Jurkat, Clone E6-1 (cell line): ENCODE measurements around the gene KDM7A.

ENCODE experiments used
- DNase-seq: peaks from one replicate; pipeline ENCODE4 v3.0.0-alpha.2; 2011; ENCODE audit warnings: low read depth, low spot score
- H3K4me3 ChIP-seq: 2 replicates; pipeline ENCODE4 v1.5.1; 2011; ENCODE audit warnings: mild to moderate bottlenecking, low read length, control low read depth, moderate library complexity

KDM7A gene

GRCh38 chr7:140042386-140042670 lies 134.5 kb downstream of the KDM7A start:
- no peak overlapping the region for H3K4me3 ChIP-seq
- no peak for DNase-seq

DNA sequence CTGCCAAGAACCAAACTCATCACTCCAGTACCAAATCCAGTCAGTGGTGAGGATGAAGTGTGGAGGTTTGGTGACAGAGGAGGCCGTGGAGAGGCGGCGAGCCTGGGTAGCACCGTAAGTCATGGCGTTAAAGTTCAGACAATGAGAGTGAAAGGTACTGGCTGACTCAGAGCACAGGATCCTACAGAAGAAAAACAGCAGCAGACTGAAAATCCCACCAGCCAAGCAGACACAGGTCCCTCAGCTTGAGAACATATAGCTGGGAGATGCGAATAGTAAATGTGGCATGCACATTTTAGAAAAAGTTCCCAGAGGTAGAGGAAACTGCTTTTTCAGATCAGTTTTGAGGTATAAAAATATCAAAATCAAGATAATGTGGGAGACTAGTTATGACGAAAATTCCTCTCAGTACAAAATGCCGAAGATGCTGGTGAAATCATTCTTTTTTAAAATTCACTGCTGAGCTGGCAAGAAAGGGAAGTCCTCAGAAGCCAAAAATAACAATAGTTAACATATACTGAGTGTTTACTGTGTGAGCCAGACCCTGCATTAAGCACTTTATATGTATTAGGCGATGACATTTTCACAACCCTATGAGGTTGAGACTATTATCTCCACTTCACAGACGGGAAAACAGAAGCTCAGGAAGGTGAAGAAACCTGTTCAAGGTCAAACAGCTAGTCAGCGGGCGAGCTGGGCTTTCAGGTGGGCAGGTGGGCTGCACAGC lies 135.0 kb downstream of the KDM7A start:
- no peak overlapping the region for H3K4me3 ChIP-seq
- no peak for DNase-seq

GRCh38 chr7:140039896-140040295 lies 136.9 kb downstream of the KDM7A start:
- H3K4me3 ChIP-seq: no peak overlapping the region
- no peak for DNase-seq

GRCh38 chr7:140039066-140039465 lies 137.7 kb downstream of the KDM7A start:
- no peak for DNase-seq

DNA sequence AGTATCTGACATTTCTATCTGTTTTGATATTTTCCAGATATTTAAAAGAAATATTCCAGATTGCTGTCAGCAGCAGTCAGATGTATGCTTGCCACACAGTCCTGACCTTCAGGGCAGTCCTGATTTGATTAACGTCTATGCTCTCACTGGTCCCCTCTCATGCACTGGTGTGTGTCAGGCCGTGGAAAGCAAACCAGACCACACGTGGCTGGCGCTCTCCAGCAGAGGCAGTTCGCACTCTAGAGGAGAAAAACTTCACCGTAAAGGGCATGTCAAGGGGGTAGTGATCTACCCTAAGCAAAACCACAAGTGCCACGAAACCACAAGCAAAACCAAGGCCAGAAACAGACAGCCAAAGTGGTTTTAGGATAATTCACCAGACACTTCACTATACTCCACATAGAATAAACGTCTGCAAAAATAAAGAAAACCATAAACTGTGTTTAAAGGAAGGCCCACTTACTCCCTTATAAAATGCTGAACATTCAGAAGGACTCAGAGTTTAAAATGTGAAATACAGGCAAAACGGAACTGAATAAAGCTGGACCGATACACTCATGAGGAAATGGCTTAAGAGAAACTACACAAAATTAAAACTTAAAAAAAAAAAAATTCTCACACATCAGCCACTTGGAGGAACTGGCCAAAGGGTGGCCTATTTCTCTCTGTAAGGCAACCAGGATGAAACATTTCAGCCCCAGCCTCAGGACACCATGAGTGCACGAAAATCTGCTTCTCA lies 140.4 kb downstream of the KDM7A start:
- H3K4me3 ChIP-seq: no peak overlapping the region
- DNase-seq: peak; percentile 62

More at GRCh38 chr7:140039066-140039465, 137.7 kb downstream of the KDM7A start:
- no peak overlapping the region for H3K4me3 ChIP-seq

DNA sequence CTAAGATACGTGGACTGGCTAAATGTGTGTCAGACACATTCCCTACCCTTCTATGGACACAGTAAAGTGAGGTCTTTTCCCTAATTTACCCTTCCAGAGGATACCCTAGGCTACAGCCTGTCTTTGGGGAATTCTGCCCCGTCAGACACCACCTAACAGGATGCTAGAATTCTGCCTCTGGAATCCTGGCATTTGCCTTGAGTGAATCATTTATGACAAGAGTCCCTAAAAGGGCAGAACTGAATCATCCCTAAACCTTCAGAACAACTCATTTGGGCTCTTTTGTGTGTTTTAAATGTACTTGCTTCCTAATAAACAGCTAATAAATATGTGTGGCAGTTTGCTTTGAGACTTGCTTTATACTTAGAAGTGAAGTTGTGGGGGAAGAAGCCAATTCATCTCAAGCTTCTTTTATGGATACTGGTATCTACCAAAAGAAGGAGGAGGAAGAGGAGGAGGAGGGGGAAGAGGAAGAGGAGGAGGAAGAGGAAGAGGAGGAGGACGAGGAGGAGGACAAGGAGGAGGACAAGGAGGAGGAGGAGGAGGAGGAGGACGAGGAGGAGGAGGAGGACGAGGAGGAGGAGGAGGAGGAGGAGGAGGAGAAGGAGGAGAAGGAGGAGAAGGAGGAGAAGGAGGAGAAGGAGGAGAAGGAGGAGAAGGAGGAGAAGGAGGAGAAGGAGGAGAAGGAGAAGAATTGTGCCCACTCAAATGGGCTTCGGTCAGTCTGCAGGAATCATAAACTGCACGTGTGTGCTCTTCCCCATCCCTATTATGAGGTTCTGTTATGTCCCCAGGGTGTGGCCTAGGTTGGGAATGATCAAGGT lies 141.2 kb downstream of the KDM7A start:
- H3K4me3 ChIP-seq: no peak overlapping the region
- no peak for DNase-seq
